HCT116 (cell line): Measurements from ENCODE around the gene UPF1.

ENCODE experiments used
- CTCF ChIP-seq, 3 experiments: fragments of 200-600 bp in 1 of 3; sonication (generic) in 1 of 3; IDR thresholded peaks in 2 of 3; conservative IDR thresholded peaks in 1 of 3; 2 replicates each; pipeline ENCODE4 v1.5.1; 2012 to 2017; ENCODE audit warnings: low read depth in 2 of 3, low read length in 2 of 3, antibody characterized with exemption in 1 of 3, borderline replicate concordance in 1 of 3, control low read depth in 1 of 3, mild to moderate bottlenecking in 1 of 3, mixed read lengths in 1 of 3, mixed run types in 1 of 3, moderate library complexity in 1 of 3; ENCODE audit not compliant: insufficient read depth in 1 of 3
- EZH2 ChIP-seq: fragments of 200-600 bp; sonication (generic); IDR thresholded peaks from 2 replicates; pipeline ENCODE4 v1.6.1; 2017; ENCODE audit warnings: antibody characterized with exemption, mixed run types
- POLR2A ChIP-seq: IDR thresholded peaks from 2 replicates; pipeline ENCODE4 v1.7.0; 2011; ENCODE audit warnings: borderline replicate concordance; ENCODE audit not compliant: insufficient read depth, insufficient read length; ENCODE audit errors: extremely low read depth
- REST ChIP-seq: IDR thresholded peaks from 2 replicates; pipeline ENCODE4 v1.6.1; 2012; ENCODE audit warnings: low read depth
- SIN3A ChIP-seq: IDR thresholded peaks from 2 replicates; pipeline ENCODE4 v1.6.1; 2012; ENCODE audit warnings: low read depth
- ZNF274 ChIP-seq: fragments of 200-500 bp; sonication (Bioruptor generic); IDR thresholded peaks from 2 replicates; pipeline ENCODE4 v1.6.1; 2014; ENCODE audit warnings: mild to moderate bottlenecking, low read depth, low read length, inconsistent platforms

DNA sequence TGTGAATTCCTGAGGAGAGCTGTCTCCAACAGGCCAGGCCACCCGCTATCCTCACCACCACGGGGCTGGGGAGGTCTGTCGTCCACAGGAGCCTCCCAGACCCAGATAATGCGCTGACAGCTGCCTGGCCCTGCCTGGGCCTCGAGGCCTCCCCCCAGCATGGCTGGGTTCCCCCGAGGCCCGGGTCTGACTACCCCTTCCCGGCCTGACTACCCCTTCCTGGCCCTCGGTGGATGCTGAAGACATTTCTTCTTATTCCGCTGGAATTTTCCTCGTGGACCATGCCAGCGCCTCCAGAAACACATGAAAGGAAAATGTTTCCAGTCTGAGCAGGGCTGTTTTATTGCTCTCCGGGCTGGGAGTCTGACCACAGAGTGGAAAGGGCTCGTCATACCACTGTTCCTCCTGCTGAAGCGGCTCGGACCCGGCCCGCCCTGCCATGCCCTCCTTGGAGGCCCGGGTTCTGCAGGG, 23.9 kb upstream of the UPF1 start:
- TF ChIP-seq CTCF (IDR thresholded peaks at IDR 0.05 in 2 of 3, conservative IDR thresholded peaks at IDR 0.05 in 1 of 3; ENCODE audit: borderline replicate concordance in 1 of 3, insufficient read depth in 1 of 3, low read depth in 2 of 3, low read length in 2 of 3) (no peak), SIN3A (no peak), REST (no peak), EZH2 (no peak), ZNF274 (no peak), POLR2A (no peak)
